ENCODE measurements around the gene FN1. TPM values are rescaled to one million over a fixed set of nuclear protein-coding genes. Genes with fewer than 3 reads are reported as not detected.
"Not testable (repeated sequence)": the region's sequence is repeated elsewhere in the genome, so short reads cannot be mapped to it uniquely, and the experiment has no call there.

Gene FN1
- total RNA-seq, 2 experiments from 2014 or later, result 0.08 to 0.19 TPM

DNA sequence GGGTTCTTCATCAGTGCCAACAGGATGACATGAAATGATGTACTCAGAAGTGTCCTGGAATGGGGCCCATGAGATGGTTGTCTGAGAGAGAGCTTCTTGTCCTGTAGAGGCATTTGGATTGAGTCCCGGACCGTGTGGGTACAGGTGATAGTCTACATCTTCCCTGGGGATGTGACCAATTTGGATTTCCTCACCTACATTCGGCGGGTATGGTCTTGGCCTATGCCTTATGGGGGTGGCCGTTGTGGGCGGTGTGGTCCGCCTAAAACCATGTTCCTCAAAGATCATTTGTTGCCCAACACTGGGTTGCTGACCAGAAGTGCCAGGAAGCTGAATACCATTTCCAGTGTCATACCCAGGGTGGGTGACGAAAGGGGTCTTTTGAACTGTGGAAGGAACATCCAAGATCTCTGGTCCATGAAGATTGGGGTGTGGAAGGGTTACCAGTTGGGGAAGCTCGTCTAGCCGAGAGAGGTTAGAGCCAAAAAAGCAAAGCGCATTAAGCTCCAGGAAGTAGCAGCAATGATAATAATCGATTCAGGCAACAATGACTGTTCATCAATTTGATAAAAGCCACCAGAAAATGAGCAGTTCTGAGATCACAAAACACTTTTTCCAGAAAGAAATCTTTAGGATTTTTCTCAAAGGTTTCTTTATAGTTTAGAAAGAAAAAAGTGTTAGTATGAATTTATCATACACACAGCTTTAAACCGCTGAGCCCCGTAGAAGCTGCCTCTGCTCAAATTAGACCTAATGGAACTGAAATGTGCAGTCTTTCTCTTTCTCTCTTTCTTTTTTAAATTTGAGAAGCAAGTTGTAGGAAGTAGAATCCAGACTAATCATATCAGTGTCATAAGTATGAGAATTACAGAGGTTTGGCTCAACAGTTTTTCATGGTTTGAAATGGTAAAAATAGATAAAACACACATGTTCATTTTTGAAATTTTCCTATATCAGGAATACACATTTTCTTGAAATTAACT, 63.7 kb downstream of the FN1 start:
- POLR2A ChIA-PET, result no interaction called here
- CTCF ChIA-PET, result no interaction called here

DNA sequence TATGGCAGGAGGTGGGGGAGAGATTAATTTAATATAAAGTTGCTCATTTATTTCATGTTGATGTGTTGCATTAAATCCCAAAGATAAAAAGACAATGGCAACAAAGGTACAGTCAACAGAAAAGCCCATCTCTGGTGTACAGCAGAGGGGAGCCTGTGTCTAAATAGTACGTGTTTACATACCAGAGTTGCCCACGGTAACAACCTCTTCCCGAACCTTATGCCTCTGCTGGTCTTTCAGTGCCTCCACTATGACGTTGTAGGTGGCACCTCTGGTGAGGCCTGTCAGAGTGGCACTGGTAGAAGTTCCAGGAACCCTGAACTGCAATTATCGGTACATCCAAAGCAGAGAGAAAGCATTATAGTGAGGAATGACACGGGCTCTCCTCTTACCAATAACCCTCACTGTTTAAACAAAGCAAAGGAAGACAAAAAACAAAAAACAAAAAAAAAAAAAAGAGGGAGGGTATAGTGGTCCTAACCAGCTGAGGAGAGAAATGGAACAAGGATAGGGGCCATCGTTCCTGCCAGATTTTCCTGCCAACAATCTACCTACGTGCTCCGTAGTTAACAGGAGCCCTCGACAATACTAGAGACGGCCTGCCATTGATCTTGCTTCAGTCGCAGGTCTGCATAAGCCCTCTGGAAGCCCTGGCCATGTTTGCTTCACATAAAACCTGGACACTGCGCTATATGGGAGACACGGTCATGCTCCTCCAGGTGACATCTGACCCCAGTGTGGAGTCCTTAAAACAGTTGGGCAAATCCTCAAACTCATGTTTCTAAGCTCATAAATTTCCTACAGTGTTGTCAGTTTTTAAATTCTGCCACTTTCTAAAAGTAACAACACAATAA, 65.5 kb downstream of the FN1 start:
- CTCF ChIA-PET, result no interaction called here

DNA sequence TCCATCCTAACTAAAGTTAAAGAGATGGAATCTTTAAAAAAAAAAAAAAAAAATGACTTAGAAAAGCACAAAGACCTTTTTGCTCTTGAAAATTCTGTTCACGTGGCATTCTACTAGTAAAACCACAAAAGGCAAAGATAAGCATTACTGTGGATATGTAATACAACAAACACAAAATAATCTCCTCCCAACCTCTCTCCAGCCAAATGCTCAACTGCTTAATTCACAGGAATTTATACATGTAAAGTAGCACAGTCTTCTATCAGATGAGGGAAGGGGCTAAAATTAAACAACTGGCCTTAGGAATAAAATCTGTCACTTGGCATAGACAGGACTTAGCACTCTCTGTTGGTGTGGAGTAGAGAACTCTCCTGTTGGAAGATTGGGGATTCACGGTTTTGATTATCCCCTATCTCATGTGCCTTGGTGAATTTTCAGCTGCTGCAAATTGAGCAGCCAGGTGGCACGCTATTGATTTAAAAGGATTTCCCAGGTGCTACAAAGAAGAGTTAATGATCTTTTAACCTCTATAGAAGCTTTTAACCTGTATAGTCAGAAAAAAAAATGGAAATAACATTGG, 66.6 kb downstream of the FN1 start:
- POLR2A ChIA-PET, result no interaction called here
- CTCF ChIA-PET, result no interaction called here

More for the DNA sequence above, 65.5 kb downstream of the FN1 start:
- POLR2A ChIA-PET, result no interaction called here

DNA sequence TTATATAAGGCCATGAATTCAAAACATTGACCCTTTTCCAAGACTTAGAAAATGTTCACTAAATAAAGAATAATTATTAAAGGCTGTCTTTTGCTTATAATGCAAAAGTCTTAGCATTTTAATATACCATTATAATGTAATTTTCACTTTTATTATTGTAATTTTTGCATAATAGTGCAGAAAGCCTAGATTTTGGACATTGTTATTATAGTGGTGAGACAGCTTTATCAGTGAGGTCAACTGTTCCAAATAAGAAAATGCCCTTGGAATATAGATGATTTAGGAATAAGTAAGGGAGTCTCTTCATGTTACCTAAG, 67.4 kb downstream of the FN1 start:
- POLR2A ChIA-PET, result no interaction called here

DNA sequence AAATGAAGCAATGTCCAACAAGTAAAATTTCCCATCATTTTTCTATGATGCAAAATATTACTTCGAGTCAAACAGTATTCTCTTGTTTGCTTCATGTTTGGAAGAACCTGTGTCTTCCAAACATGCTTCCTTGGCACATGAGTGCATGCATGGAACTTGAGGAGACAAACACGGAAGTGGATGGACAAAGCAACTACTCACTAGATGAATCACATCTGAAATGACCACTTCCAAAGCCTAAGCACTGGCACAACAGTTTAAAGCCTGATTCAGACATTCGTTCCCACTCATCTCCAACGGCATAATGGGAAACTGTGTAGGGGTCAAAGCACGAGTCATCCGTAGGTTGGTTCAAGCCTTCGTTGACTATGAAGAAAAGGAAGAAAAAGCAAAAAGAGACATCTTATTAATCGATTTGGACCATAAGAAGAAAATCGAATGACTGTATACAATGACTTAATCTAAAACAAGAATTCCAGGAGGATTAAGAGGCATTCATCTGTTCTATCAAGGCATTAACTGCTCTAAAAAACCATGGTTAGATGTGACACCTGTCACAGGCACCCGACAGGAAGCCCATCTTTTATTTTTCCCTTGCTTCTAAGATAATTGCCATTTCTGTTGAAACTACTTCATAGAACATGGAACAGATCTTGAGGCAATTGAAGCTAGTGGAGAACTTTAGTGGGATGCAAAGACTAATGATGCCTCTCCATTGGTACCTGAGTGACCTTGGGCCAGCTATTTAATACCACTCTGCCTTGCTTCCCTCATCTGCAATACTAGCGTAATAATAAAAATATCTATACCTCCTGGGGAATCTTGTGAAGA, 68.0 kb downstream of the FN1 start:
- ChIA-PET POLR2A (no interaction called here), CTCF (no interaction called here)

More for the DNA sequence above, 67.4 kb downstream of the FN1 start:
- CTCF ChIA-PET, result no interaction called here

DNA sequence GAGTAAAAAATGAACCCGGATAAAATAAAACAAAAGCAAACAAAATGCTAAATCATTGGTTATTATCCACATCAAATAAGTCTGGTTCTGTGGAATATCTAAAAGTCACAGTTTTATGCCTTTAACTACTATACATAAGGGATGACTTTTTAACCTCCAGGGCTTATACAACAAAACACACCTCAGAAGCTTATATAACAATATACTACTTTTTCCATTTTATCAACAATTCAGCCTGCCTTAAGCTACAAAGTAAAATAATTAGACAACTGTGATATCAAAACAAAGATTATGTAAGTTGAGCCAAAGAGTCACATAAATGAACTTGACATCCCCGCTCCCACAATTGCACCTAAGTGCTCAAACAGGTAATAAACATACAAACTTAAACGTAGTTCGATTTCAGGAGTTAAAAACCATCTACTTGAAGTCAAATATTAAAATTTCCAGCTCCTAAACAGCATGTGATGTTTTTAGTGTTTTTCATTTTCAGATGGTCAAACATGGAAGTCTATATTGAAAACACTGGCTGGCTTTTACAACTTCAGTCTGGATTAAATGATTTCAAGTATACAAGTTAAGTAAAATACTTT, 69.3 kb downstream of the FN1 start:
- POLR2A ChIA-PET, result no interaction called here
- CTCF ChIA-PET, result interaction anchor here (0.6 kb wide), 1 partner anchor 59 kb away, joined by 3 read pairs; no protein-coding TSS in a partner anchor

DNA sequence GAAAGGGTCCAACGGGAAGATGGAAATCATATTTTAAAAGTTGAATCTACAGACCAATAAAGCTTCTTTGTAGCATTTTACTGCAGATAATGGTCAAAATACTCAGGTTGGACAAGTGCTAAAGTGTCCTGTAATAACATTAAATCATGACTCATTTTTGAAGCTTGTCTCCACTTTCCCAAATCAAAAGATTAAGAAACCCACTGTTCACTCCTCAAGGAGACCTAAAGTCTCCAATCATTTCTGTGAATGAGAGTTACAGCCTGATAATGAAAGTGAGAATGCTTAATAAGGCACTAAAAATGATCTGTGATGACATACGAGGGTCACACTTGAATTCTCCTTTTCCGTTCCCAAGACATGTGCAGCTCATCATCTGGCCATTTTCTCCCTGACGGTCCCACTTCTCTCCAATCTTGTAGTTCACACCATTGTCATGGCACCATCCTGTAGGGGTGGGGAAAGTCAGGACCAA, 70.6 kb downstream of the FN1 start:
- POLR2A ChIA-PET, result no interaction called here
- CTCF ChIA-PET, result no interaction called here

DNA sequence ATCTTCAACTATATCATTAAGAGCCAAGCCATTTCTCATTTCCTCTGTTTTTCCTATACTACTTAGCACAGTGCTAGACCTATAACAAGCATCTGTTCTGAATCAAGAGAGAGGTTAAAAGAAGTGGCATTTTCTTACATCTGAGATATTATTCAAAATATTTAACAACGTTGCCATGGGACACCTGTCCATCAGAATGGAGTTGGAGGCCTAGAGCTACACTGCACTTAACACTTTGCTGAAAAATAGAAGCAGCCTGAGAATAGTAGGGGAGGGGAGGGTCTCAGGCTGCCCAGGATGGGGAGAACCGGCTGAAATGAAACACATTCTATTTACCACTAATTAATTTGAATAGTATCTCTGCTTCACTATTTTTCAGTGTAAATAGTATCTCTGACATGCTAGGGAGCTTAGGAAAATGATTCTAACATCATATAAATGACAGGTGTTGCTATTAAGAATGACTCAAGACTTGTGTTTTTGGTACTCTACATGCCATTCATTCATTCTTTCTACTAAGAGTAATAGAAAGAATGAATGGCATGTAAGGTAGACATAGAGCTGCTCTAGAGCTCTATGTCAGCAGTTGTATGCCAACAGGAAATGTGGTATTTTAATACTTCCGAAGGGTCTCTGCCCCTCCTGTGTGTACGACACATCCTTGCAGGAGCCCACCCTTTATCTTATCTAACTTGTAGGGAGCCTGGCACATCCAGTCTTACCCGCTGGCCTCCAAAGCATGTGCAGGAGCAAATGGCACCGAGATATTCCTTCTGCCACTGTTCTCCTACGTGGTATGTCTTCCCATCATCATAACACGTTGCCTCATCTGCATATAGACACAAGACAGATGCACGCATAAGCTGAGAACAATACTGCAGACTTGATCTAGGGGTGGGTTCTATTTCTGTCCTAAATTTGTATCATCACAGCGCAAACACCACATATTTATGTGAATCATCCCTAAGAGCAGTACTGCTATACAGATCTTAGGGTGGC, 71.4 kb downstream of the FN1 start:
- ChIA-PET CTCF (no interaction called here), POLR2A (no interaction called here)

DNA sequence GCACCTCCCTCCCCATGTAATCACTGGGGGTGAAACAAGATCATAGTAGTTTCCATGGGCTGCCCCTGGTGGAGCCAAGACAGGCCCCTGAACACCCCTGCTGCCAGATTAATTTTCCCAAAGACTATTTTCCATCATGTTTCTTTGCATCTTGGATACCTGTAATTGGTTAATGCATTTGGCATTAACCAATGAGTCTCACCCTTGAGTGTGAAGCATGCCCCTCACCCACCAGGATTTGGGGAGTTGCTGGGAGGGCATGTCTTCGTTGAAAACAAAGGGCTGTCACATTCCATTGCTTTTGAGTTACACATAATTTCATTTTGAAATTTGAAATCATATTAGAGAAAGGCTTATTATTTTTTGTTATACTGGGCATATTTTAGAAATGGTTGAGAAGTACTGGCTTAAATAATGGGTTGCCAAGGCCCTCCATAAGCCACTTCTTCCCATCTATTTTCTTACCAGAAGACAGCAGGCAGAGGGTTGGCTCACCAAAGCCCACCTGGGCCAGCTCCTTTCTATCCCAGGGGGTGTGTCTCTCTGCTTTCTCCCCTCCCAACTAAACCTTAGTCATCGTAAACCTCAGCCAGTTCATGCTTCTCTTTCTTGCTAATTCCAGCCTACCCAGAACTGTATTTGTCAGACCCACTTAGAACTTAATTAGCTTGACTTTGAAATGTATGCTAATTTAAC, 72.3 kb downstream of the FN1 start:
- POLR2A ChIA-PET, result no interaction called here
- CTCF ChIA-PET, result no interaction called here

DNA sequence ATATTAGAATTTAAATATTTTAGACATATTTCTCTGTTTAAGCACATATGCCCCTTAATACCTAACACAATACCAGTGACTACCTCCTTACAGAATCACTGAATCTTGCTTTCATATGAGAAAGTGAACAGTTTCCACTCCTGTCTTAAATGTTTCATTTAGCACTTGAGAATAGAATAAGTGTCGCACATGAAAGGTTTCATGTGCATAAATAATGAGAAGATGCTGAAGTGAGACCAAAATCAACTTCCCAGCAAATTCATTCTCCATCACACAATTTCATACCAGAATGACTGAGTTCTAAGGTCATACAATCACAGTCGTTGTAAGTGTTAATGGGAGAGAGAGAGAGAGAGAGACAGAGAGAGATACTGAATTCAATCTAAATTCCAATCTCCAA, 72.8 kb downstream of the FN1 start:
- POLR2A ChIA-PET, result no interaction called here
- CTCF ChIA-PET, result no interaction called here

DNA sequence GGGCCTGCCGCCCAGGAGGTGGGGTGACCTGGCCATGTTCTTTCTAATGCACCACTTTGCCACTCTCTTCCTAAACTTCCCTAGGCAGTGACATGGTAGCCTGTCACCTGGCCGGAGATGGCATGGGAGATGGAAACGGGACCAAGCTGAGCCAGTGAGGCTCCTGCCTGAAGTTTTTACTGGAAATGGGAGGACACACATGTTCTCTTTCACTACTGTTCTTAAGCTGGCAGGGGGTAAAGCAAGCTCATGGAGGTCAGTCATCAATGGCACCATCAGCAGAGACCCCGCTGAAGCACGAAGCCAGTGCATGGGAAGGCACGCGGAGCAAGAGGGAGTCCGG, 73.3 kb downstream of the FN1 start:
- POLR2A ChIA-PET, result no interaction called here
- CTCF ChIA-PET, result no interaction called here

DNA sequence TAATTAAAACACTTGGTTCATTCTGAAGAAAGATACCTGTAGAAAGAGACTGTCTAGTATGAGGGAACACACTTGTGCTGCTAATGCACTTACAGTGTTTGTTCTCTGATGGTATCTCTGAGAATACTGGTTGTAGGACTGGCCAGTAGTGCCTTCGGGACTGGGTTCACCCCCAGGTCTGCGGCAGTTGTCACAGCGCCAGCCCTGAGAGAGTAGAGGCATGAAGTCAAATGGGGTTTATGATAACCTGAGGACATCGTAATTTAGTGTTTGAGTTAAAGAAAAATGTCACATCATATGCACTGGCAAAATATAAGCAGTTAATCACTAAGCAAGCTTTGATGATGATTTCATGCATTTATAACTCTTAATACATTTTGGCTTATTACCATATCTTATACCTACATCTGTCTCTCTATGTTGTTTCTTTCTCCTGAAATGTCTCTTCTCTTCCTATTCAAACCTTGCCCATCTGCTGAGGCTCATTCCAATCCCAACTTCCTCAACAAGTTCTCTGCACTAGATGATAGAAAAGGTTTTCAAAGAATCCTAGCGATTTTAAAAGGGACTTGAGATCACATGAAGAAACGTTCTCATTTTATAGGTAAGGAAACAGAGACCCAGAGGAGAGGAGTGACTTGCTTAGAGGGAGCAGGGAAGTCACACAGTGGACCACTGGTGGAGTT, 73.8 kb downstream of the FN1 start:
- CTCF ChIA-PET, result no interaction called here
- POLR2A ChIA-PET, result no interaction called here

DNA sequence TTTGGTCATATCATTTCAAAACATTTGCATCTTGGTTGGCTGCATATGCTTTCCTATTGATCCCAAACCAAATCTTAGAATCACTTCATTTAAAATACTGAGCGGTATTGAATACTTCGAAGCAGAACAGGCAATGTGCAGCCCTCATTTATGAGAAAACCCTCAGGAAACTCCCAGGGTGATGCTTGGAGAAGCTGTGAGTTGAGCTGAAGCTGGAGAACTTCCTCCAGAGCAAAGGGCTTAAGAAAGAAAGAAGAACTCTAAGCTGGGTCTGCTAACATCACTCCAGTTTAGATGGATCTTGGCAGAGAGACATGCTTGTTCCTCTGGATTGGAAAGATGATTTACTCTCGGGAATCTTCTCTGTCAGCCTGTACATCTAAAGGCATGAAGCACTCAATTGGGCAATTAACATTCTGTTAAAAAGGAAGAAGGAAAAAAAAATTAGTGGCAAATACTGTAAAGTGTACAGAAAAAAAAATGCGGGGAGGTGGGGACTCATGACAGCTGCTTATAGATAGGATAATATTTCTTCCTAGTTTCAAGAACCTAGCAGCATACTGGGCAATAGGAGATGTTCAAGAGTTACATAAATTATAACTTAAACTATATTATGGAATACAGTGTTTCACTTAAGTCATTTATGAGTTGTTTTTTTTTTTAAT, 74.5 kb downstream of the FN1 start:
- ChIA-PET CTCF (no interaction called here), POLR2A (no interaction called here)

DNA sequence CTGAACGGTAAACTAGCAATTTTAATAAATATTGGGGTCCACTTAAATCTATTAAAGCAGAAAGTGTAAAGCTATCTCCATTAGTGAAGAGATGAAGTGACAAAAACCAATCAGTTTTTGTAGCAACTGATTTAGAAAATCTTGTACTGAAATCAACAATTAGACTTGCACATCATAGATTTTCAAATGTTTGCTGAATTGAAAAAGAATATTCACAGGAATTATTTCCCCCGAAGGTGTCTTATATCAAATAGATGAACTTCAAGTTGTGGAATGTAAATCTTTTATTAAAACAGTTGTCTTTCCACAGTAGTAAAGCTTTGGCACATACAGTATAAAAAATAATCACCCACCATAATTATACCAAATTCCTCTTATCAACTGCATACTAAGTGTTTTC, 75.3 kb downstream of the FN1 start:
- CTCF ChIA-PET, result no interaction called here

DNA sequence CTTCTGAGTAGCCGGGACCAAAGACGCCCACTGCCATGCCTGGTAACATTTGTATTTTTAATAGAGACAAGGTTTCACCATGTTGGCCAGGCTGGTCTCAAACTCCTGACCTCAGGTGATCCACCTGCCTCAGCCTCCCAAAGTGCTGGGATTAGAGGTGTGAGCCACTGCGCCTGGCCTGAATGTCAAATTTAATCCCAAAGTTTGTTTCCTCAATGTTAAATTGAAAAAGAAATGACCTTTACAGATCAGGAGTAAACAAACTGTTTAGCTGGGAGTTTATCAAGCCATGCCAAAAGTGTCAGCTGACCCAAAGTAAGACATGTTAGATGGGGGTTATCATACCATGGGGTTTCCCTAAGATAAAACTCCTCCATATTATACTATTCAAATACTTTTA, 75.8 kb downstream of the FN1 start:
- POLR2A ChIA-PET, CTCF ChIA-PET: not testable (repeated sequence)

More for the DNA sequence above, 75.3 kb downstream of the FN1 start:
- POLR2A ChIA-PET, result no interaction called here

DNA sequence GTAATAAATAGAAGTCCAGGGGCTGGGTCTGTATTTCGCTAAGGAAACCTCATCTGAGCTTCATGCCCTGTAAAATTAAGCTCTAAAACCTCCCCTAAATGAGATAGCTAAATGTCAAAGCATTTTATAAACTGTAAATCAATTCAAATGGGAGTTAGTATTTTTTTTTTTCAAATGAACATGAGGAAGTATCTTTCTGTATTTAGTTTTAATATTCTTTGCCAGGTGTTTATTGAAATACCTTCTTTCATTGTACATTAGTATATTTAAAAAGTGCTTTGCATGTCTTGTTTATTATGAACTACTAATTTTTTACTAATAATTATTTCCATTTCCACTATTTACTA, 76.3 kb downstream of the FN1 start:
- POLR2A ChIA-PET, result no interaction called here
- CTCF ChIA-PET, result no interaction called here
